OCI-LY3 (cell line): ENCODE results near the gene GAA.

Experiments used
- CTCF ChIP-seq: fragments of 200-600, 300-600 bp; sonication (generic); IDR thresholded peaks from 2 replicates; pipeline ENCODE4 v1.5.1; 2014; ENCODE audit warnings: antibody characterized with exemption, low read length, low read depth
- EZH2phosphoT487 ChIP-seq: fragments of 200-600 bp; shearing (Covaris generic); IDR thresholded peaks from 2 replicates; pipeline ENCODE4 v1.6.1; 2018; ENCODE audit warnings: antibody characterized with exemption, mixed run types, low read depth

- TF ChIP-seq CTCF = no peak
- TF ChIP-seq EZH2phosphoT487 = no peak
These were observed 4.8 kb downstream of the GAA start for GRCh38 chr17:80106176-80106575.
